Left ventricle myocardium inferior (tissue), 1 donor: ENCODE results near the gene SOBP. TPM values are rescaled to one million over a fixed set of nuclear protein-coding genes. Genes with fewer than 3 reads are reported as not detected.

Experiments
- DNase-seq: peaks from one replicate; pipeline ENCODE4 v3.0.0-alpha.2; 2020
- H3K27ac ChIP-seq: fragments of 200-600 bp; replicated peaks from 2 replicates; pipeline ENCODE4 v1.8.0; 2021
- H3K27me3 ChIP-seq: fragments of 200-600 bp; 2 replicates; pipeline ENCODE4 v1.8.0; 2021; ENCODE audit warnings: low read depth
- H3K36me3 ChIP-seq: fragments of 200-600 bp; 2 replicates; pipeline ENCODE4 v1.8.0; 2021
- H3K4me1 ChIP-seq: fragments of 200-600 bp; 2 replicates; pipeline ENCODE4 v1.8.0; 2021
- H3K4me3 ChIP-seq: fragments of 200-600 bp; 2 replicates; pipeline ENCODE4 v1.8.0; 2021; ENCODE audit warnings: mild to moderate bottlenecking, moderate library complexity
- H3K9me3 ChIP-seq: fragments of 200-600 bp; replicated peaks from 2 replicates; pipeline ENCODE4 v1.8.0; 2021
- intact Hi-C: fragments of 100-400 bp; cut with micrococcal nuclease; formaldehyde crosslinking; loops from one replicate; pipeline ENCODE4 v1.11.0; 2022
- total RNA-seq: library from RNA; stranded (reverse); fragmentation: NEBNext Ultra II Directional; extraction: Animal tissue kit (Norgen Biotek cat#: 25700); gene quantifications from one replicate; pipeline ENCODE4 v1.2.1, GENCODE V29; 2021
- TF ChIP-seq, protein P1 (sequence below): fragments of 200-600 bp; IDR thresholded peaks from 2 replicates; pipeline ENCODE4 v1.8.0; 2021; ENCODE audit warnings: antibody characterized with exemption, mild to moderate bottlenecking, borderline replicate concordance
- donor health status: DM: no; HTN: yes; CAD: no; lungs with severe emphysema.

The SOBP gene
- total RNA-seq, 1 donor from 2014 or later = 22.9 TPM

GRCh38 chr6:107582086-107582485 lies 92.2 kb downstream of the SOBP start:
- no peak overlapping the region for H3K4me3 ChIP-seq
- TF ChIP-seq, protein P1, sequence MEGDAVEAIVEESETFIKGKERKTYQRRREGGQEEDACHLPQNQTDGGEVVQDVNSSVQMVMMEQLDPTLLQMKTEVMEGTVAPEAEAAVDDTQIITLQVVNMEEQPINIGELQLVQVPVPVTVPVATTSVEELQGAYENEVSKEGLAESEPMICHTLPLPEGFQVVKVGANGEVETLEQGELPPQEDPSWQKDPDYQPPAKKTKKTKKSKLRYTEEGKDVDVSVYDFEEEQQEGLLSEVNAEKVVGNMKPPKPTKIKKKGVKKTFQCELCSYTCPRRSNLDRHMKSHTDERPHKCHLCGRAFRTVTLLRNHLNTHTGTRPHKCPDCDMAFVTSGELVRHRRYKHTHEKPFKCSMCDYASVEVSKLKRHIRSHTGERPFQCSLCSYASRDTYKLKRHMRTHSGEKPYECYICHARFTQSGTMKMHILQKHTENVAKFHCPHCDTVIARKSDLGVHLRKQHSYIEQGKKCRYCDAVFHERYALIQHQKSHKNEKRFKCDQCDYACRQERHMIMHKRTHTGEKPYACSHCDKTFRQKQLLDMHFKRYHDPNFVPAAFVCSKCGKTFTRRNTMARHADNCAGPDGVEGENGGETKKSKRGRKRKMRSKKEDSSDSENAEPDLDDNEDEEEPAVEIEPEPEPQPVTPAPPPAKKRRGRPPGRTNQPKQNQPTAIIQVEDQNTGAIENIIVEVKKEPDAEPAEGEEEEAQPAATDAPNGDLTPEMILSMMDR = no peak
- H3K27ac ChIP-seq = no peak overlapping the region
- no peaks in the 10 kb centered on the region for H3K36me3 ChIP-seq
- peaks cover 24% of the 10 kb centered on the region for H3K4me1 ChIP-seq
- no peak for DNase-seq
- no peaks in the 10 kb centered on the region for H3K9me3 ChIP-seq
- intact Hi-C loops = no loop called here
- H3K27me3 ChIP-seq = no peaks in the 10 kb centered on the region

DNA sequence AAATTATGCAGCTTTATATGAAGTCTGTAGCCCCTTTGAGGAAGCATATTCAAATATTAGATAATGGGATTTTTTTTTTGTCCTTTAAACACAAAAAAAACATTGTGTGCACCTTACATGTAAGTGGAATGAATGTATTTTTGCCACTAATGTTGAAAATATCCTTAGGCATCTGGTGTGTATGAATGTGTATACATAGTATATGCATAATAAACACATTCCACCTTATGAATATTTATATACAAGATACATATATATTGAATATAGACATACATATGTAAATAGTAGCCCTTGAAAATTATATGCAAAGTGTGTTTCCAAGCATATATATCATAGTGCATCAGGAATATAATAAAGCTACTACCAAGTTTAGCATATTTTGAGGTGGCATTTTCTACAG lies 94.8 kb downstream of the SOBP start:
- H3K4me1 ChIP-seq = peaks cover 48% of the 10 kb centered on the region
- H3K9me3 ChIP-seq = no peaks in the 10 kb centered on the region
- no peak for DNase-seq
- H3K4me3 ChIP-seq = no peak overlapping the region
- no peaks in the 10 kb centered on the region for H3K27me3 ChIP-seq
- intact Hi-C loops = no loop called here
- H3K27ac ChIP-seq = no peak overlapping the region
- TF ChIP-seq, protein P1 = no peak
- no peaks in the 10 kb centered on the region for H3K36me3 ChIP-seq

GRCh38 chr6:107585815-107586435 lies 96.0 kb downstream of the SOBP start:
- DNase-seq = no peak
- intact Hi-C loops = no loop called here
- H3K9me3 ChIP-seq = no peaks in the 10 kb centered on the region
- H3K27me3 ChIP-seq = no peaks in the 10 kb centered on the region
- H3K4me3 ChIP-seq = no peak overlapping the region
- peaks cover 60% of the 10 kb centered on the region for H3K4me1 ChIP-seq
- TF ChIP-seq, protein P1 = no peak
- H3K27ac ChIP-seq = no peak overlapping the region
- no peaks in the 10 kb centered on the region for H3K36me3 ChIP-seq

- Histone ChIP-seq H3K27ac (peak overlapping the region; percentile 71), H3K36me3 (no peaks in the 10 kb centered on the region), H3K4me1 (peaks cover 55% of the 10 kb centered on the region), H3K4me3 (peak overlapping the region; percentile 13), H3K9me3 (no peaks in the 10 kb centered on the region), H3K27me3 (no peaks in the 10 kb centered on the region)
- intact Hi-C loops = no loop called here
- no peak for DNase-seq
- TF ChIP-seq, protein P1 = no peak
Measured at GRCh38 chr6:107587451-107587850, 97.5 kb downstream of the SOBP start.

DNA sequence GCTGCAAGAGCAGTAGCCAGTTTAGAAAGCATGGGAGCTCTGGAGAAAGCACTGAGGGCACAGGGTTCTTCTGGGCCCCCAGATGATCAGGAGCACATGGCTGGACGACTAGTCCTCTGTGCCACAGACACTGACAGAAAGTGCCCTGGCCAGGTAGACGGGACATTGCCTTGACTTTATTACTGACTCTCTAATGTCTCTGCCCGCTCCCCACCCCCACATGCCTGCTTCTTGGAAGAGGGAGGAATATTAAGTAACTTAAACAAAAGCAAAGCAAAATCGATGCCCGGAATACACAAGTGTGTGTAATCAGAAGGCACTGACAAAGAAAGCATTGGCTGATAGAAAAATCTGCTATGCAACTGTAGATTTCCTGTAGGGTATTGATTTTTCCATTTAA lies 99.3 kb downstream of the SOBP start:
- DNase-seq = no peak
- intact Hi-C loops = no loop called here
- peaks cover 55% of the 10 kb centered on the region for H3K4me1 ChIP-seq

More for the DNA sequence above, 99.3 kb downstream of the SOBP start:
- Histone ChIP-seq H3K27me3 (no peaks in the 10 kb centered on the region), H3K9me3 (no peaks in the 10 kb centered on the region), H3K36me3 (no peaks in the 10 kb centered on the region), H3K27ac (no peak overlapping the region), H3K4me3 (no peak overlapping the region)
- TF ChIP-seq, protein P1 = no peak
